IMR-90 (cell line): Measurements from ENCODE around the gene ZNF136. TPM values are rescaled to one million over a fixed set of nuclear protein-coding genes. Genes with fewer than 3 reads are reported as not detected.

ENCODE experiments used
- ATAC-seq: fragments of 200-7000 bp; cut with Tn5 transposase; 2 replicates; pipeline ENCODE4 v1.9.1; 2020; ENCODE audit warnings: low read depth, mild to moderate bottlenecking, moderate library complexity
- BruUV-seq: library from RNA; stranded (reverse); fragments of 400-500 nt; replicated peaks from 2 replicates; lab custom pipeline; 2021; lab: Mats Ljungman, UMichigan
- CTCF ChIA-PET: fragments of 300-600 bp; formaldehyde crosslinking; extraction: SDS; loops from one replicate; lab custom pipeline; 2021; ENCODE audit warnings: antibody characterized with exemption; lab: Yijun Ruan, JAX
- POLR2A ChIA-PET: fragments of 300-600 bp; sonication (Branson Sonifier 250); formaldehyde crosslinking; loops from one replicate; lab custom pipeline; 2022; ENCODE audit warnings: antibody characterized with exemption; ENCODE audit not compliant: unreplicated experiment; lab: Charles Lee
- DNase-seq: peaks from one replicate; pipeline ENCODE4 v3.0.0; 2013
- H2AFZ ChIP-seq: replicated peaks from 2 replicates; pipeline ENCODE3; 2013; ENCODE audit warnings: low read length, mild to moderate bottlenecking; ENCODE audit not compliant: poor library complexity
- H2AK5ac ChIP-seq: 2 replicates; pipeline ENCODE4 v1.6.1; 2013; ENCODE audit warnings: low read depth, low read length, inconsistent platforms
- H2AK9ac ChIP-seq: replicated peaks from 2 replicates; pipeline ENCODE3; 2013; ENCODE audit warnings: mild to moderate bottlenecking, low read depth, low read length, moderate library complexity; ENCODE audit not compliant: poor library complexity
- H2BK120ac ChIP-seq: 2 replicates; pipeline ENCODE4 v1.6.1; 2013; ENCODE audit warnings: low read depth, low read length, inconsistent platforms
- H2BK15ac ChIP-seq: 3 replicates; pipeline ENCODE4 v1.6.1; 2013; ENCODE audit warnings: low read depth, low read length, inconsistent platforms
- H2BK20ac ChIP-seq: 2 replicates; pipeline ENCODE4 v1.6.1; 2013; ENCODE audit warnings: low read depth, mild to moderate bottlenecking, inconsistent platforms, low read length, moderate library complexity
- H2BK5ac ChIP-seq: 2 replicates; pipeline ENCODE4 v1.6.1; 2013; ENCODE audit warnings: mild to moderate bottlenecking, low read depth, low read length, inconsistent platforms; ENCODE audit not compliant: poor library complexity, severe bottlenecking
- H3K14ac ChIP-seq: replicated peaks from 2 replicates; pipeline ENCODE4 v1.6.1; 2013; ENCODE audit warnings: low read depth, low read length, inconsistent platforms
- H3K18ac ChIP-seq: 2 replicates; pipeline ENCODE4 v1.6.1; 2013; ENCODE audit warnings: low read depth, low read length, control low read depth
- H3K23ac ChIP-seq: 2 replicates; pipeline ENCODE4 v1.6.1; 2013; ENCODE audit warnings: low read depth, low read length, inconsistent platforms
- H3K27ac ChIP-seq: 2 replicates; pipeline ENCODE4 v1.5.1; 2013; ENCODE audit warnings: mild to moderate bottlenecking, control low read depth, low read length; ENCODE audit not compliant: insufficient read depth
- H3K27me3 ChIP-seq: 2 replicates; pipeline ENCODE4 v1.6.1; 2013; ENCODE audit warnings: low read length; ENCODE audit not compliant: control insufficient read depth, insufficient read depth
- H3K36me3 ChIP-seq: 2 replicates; pipeline ENCODE4 v1.6.1; 2013; ENCODE audit warnings: low read length, mixed read lengths; ENCODE audit not compliant: control insufficient read depth, insufficient read depth
- H3K4ac ChIP-seq: 2 replicates; pipeline ENCODE4 v1.6.1; 2013; ENCODE audit warnings: low read depth, low read length, inconsistent platforms
- H3K4me1 ChIP-seq: 2 replicates; pipeline ENCODE4 v1.6.1; 2013; ENCODE audit warnings: low read length, mixed read lengths; ENCODE audit not compliant: control insufficient read depth, insufficient read depth
- H3K4me2 ChIP-seq: 2 replicates; pipeline ENCODE4 v1.6.1; 2013; ENCODE audit warnings: low read depth, mild to moderate bottlenecking, control low read depth, low read length, moderate library complexity
- H3K4me3 ChIP-seq: 2 replicates; pipeline ENCODE4 v1.5.1; 2013; ENCODE audit warnings: low read depth, mild to moderate bottlenecking, control low read depth, low read length, moderate library complexity; ENCODE audit not compliant: insufficient read depth
- H3K56ac ChIP-seq: 2 replicates; pipeline ENCODE4 v1.6.1; 2013; ENCODE audit warnings: low read length, inconsistent platforms; ENCODE audit not compliant: insufficient read depth; ENCODE audit errors: extremely low read depth
- H3K79me1 ChIP-seq, 2 experiments: 2 replicates each; pipeline ENCODE4 v1.6.1; 2013; ENCODE audit warnings: low read length in 2 of 2, inconsistent platforms in 1 of 2, low read depth in 1 of 2
- H3K9ac ChIP-seq: 2 replicates; pipeline ENCODE4 v1.6.1; 2013; ENCODE audit warnings: low read depth, low read length, control low read depth
- H3K9me1 ChIP-seq: 2 replicates; pipeline ENCODE4 v1.6.1; 2013; ENCODE audit warnings: low read length, inconsistent platforms; ENCODE audit not compliant: insufficient read depth
- H3K9me3 ChIP-seq: 2 replicates; pipeline ENCODE4 v1.6.1; 2013; ENCODE audit warnings: low read length; ENCODE audit not compliant: control insufficient read depth, insufficient read depth
- H4K20me1 ChIP-seq: 2 replicates; pipeline ENCODE4 v1.6.1; 2013; ENCODE audit warnings: low read length, inconsistent platforms; ENCODE audit not compliant: insufficient read depth
- H4K5ac ChIP-seq: 2 replicates; pipeline ENCODE4 v1.6.1; 2013; ENCODE audit warnings: mild to moderate bottlenecking, low read depth, low read length, control low read depth
- H4K8ac ChIP-seq, 2 experiments: 2 replicates each; pipeline ENCODE4 v1.6.1; 2013; ENCODE audit warnings: low read depth in 2 of 2, low read length in 2 of 2, control low read depth in 1 of 2, inconsistent platforms in 1 of 2
- H4K91ac ChIP-seq: 2 replicates; pipeline ENCODE4 v1.6.1; 2013; ENCODE audit warnings: low read depth, low read length, inconsistent platforms; ENCODE audit not compliant: insufficient read depth
- BHLHE40 ChIP-seq: fragments of 150-350 bp; IDR thresholded peaks from 2 replicates; pipeline ENCODE4 v1.6.1; 2016; ENCODE audit warnings: mild to moderate bottlenecking, low read depth, low read length
- CEBPB ChIP-seq: IDR thresholded peaks from 2 replicates; pipeline ENCODE4 v1.6.1; 2012; ENCODE audit warnings: low read depth, low read length, improper control_type of control experiment
- CHD1 ChIP-seq: IDR thresholded peaks from 2 replicates; pipeline ENCODE4 v1.6.1; 2012; ENCODE audit warnings: low read depth, low read length, improper control_type of control experiment
- CTCF ChIP-seq: conservative IDR thresholded peaks from 2 replicates; pipeline ENCODE4 v1.5.1; 2012; ENCODE audit warnings: mild to moderate bottlenecking, low read depth, low read length, improper control_type of control experiment
- ELK1 ChIP-seq: fragments of 150-350 bp; IDR thresholded peaks from 2 replicates; pipeline ENCODE4 v1.6.1; 2016; ENCODE audit warnings: low read depth, mild to moderate bottlenecking, low read length, moderate library complexity, borderline replicate concordance
- FOS ChIP-seq: fragments of 150-350 bp; IDR thresholded peaks from 2 replicates; pipeline ENCODE4 v1.6.1; 2016; ENCODE audit warnings: low read depth, low read length
- MAFK ChIP-seq: IDR thresholded peaks from 2 replicates; pipeline ENCODE4 v1.6.1; 2012; ENCODE audit warnings: low read depth, low read length, improper control_type of control experiment
- MAZ ChIP-seq: IDR thresholded peaks from 2 replicates; pipeline ENCODE4 v1.6.1; 2012; ENCODE audit warnings: low read depth, mild to moderate bottlenecking, low read length, improper control_type of control experiment, moderate library complexity, borderline replicate concordance
- MXI1 ChIP-seq: IDR thresholded peaks from 2 replicates; pipeline ENCODE4 v1.6.1; 2012; ENCODE audit warnings: low read depth, mild to moderate bottlenecking, low read length, moderate library complexity, borderline replicate concordance
- NFE2L2 ChIP-seq: fragments of 150-350 bp; IDR thresholded peaks from 2 replicates; pipeline ENCODE4 v1.6.1; 2016; ENCODE audit warnings: low read depth, mild to moderate bottlenecking, low read length
- POLR2A ChIP-seq: IDR thresholded peaks from 2 replicates; pipeline ENCODE4 v1.6.1; 2012; ENCODE audit warnings: mild to moderate bottlenecking, low read depth, low read length
- RAD21 ChIP-seq: IDR thresholded peaks from 2 replicates; pipeline ENCODE4 v1.6.1; 2012; ENCODE audit warnings: low read length, improper control_type of control experiment
- RCOR1 ChIP-seq: IDR thresholded peaks from 2 replicates; pipeline ENCODE4 v1.6.1; 2012; ENCODE audit warnings: mild to moderate bottlenecking, low read length, improper control_type of control experiment; ENCODE audit not compliant: insufficient replicate concordance
- RFX5 ChIP-seq: IDR thresholded peaks from 2 replicates; pipeline ENCODE4 v1.8.0; 2012; ENCODE audit warnings: low read depth, mild to moderate bottlenecking, low read length, moderate library complexity
- SMC3 ChIP-seq: fragments of 150-350 bp; IDR thresholded peaks from 2 replicates; pipeline ENCODE4 v1.6.1; 2016; ENCODE audit warnings: low read depth, mild to moderate bottlenecking, antibody characterized with exemption, low read length, moderate library complexity
- USF2 ChIP-seq: fragments of 150-350 bp; IDR thresholded peaks from 2 replicates; pipeline ENCODE4 v1.6.1; 2017; ENCODE audit warnings: mild to moderate bottlenecking, antibody characterized with exemption, low read length, low read depth
- WGBS, 2 experiments: methylation state at CpG; one replicate each; pipeline versions ENCODE4 v1.1.5 to v1.1.7; 2013; ENCODE audit warnings: missing lambda C conversion rate in 2 of 2; ENCODE audit not compliant: insufficient read length in 1 of 2; ENCODE audit errors: extremely low coverage in 2 of 2; 5-methylcytosine and 5-hydroxymethylcytosine counted together
- dilution Hi-C: fragments of 300-500 bp; cut with HindIII; formaldehyde crosslinking; loops from one replicate; pipeline ENCODE4 v1.14.3; 2018; ENCODE audit warnings: low sequenced_read_pairs; ENCODE audit not compliant: unreplicated experiment
- in situ Hi-C: fragments of 300-500 bp; cut with MboI; formaldehyde crosslinking; loops from 3 replicates; pipeline ENCODE4 v1.14.3; 2019; ENCODE audit warnings: low sequenced_read_pairs, inconsistent platforms, mixed read lengths
- intact Hi-C: fragments of 100-400 bp; cut with micrococcal nuclease; formaldehyde crosslinking; loops from 2 replicates; pipeline ENCODE4 v1.10.0; 2022
- polyA plus RNA-seq, 3 experiments: library from polyadenylated mRNA; depleted of rRNA; stranded (reverse); fragments of >200 nt; gene quantifications; 2 replicates each; pipeline ENCODE4 v1.2.3, GENCODE V29; 2012; ENCODE audit warnings: low replicate concordance in 1 of 3
- total RNA-seq: library from RNA; depleted of rRNA; stranded (reverse); fragments of >200 nt; gene quantifications from 2 replicates; pipeline ENCODE4 v1.2.3, GENCODE V29; 2012

ZNF136 gene
- total and polyA plus RNA-seq, 2 of the 4 experiments (the other 2 are of a cell fraction), result 1.9 to 6.8 TPM

GRCh38 chr19:12222980-12223630 is 60.2 kb downstream of the ZNF136 start:
- H4K91ac ChIP-seq, result no peak overlapping the region
- H3K36me3 ChIP-seq, result no peaks in the 10 kb centered on the region
- H3K9me1 ChIP-seq, result no peaks in the 10 kb centered on the region
- peaks cover 33% of the 10 kb centered on the region for H3K9me3 ChIP-seq
- no peaks in the 10 kb centered on the region for H3K79me1 ChIP-seq
- no peak overlapping the region for H2BK5ac ChIP-seq
- DNase-seq (no peak), ATAC-seq (no peak)
- no peak overlapping the region for H3K4ac ChIP-seq
- no peak overlapping the region for H2AK9ac ChIP-seq
- H2BK15ac ChIP-seq, result no peak overlapping the region
- no peak overlapping the region for H4K8ac ChIP-seq
- no peak overlapping the region for H3K27ac ChIP-seq
- no peak for TF ChIP-seq RFX5
- TF ChIP-seq RAD21, result no peak
- TF ChIP-seq CEBPB, result no peak
- no peak for TF ChIP-seq SMC3
- TF ChIP-seq BHLHE40, result no peak
- no peak for TF ChIP-seq NFE2L2
- TF ChIP-seq RCOR1, result no peak
- no peak for TF ChIP-seq FOS
- no peak for TF ChIP-seq MXI1
- TF ChIP-seq ELK1, result no peak
- TF ChIP-seq POLR2A, result no peak
- no peak for TF ChIP-seq CTCF
- TF ChIP-seq CHD1, result no peak
- TF ChIP-seq USF2, result no peak
- no peak for TF ChIP-seq MAZ
- TF ChIP-seq MAFK, result no peak
- no peak overlapping the region for H3K23ac ChIP-seq
- H3K4me1 ChIP-seq, result no peaks in the 10 kb centered on the region
- H2AK5ac ChIP-seq, result no peak overlapping the region
- BruUV-seq, result no TSS peak
- H3K18ac ChIP-seq, result no peak overlapping the region
- H3K56ac ChIP-seq, result no peak overlapping the region
- no peak overlapping the region for H2AFZ ChIP-seq
- in situ Hi-C loops (no loop called here), intact Hi-C loops (no loop called here), dilution Hi-C loops (no loop called here)
- H3K4me3 ChIP-seq, result no peak overlapping the region
- H4K20me1 ChIP-seq, result no peaks in the 10 kb centered on the region
- H2BK120ac ChIP-seq, result no peak overlapping the region
- no peak overlapping the region for H3K9ac ChIP-seq
- no peak overlapping the region for H2BK20ac ChIP-seq
- no peak overlapping the region for H4K5ac ChIP-seq
- H3K27me3 ChIP-seq, result no peaks in the 10 kb centered on the region
- H3K4me2 ChIP-seq, result no peak overlapping the region
- POLR2A ChIA-PET, result no interaction called here
- WGBS, 2 experiments, result no CpG with 5 or more reads among the region's 1 CpG
- H3K14ac ChIP-seq, result no peak overlapping the region
- CTCF ChIA-PET, result no interaction called here
